WTC11 (cell line): Measurements from ENCODE around the gene TRIM44. TPM values are rescaled to one million over a fixed set of nuclear protein-coding genes. Genes with fewer than 3 reads are reported as not detected.

Source experiments
- ATAC-seq: fragments of 200-7000 bp; cut with Tn5 transposase; 2 replicates; pipeline ENCODE4 v1.10.0; 2021; ENCODE audit warnings: mild to moderate bottlenecking, moderate library complexity
- CTCF ChIA-PET: fragments of 300-600 bp; sonication (Branson Sonifier 250); formaldehyde crosslinking; loops from one replicate; lab custom pipeline; 2021; ENCODE audit warnings: antibody characterized with exemption; lab: Charles Lee
- POLR2A ChIA-PET: fragments of 350-600 bp; sonication (Branson Sonifier 250); formaldehyde crosslinking; loops from one replicate; lab custom pipeline; 2021; ENCODE audit warnings: antibody characterized with exemption; lab: Charles Lee
- DNase-seq: peaks from one replicate; pipeline ENCODE4 v3.0.0; 2021; ENCODE audit warnings: low spot score
- H3K27ac Mint-ChIP-seq: 2 replicates; pipeline ENCODE4 v1.8.0; 2021; ENCODE audit warnings: mixed read lengths
- H3K27me3 Mint-ChIP-seq: 2 replicates; pipeline ENCODE4 v1.8.0; 2021; ENCODE audit warnings: low read depth, mild to moderate bottlenecking, moderate library complexity, mixed read lengths
- H3K36me3 Mint-ChIP-seq: 2 replicates; pipeline ENCODE4 v1.8.0; 2021; ENCODE audit warnings: mixed read lengths
- H3K4me1 Mint-ChIP-seq: 2 replicates; pipeline ENCODE4 v1.8.0; 2022; ENCODE audit warnings: mixed read lengths
- H3K4me3 Mint-ChIP-seq: 2 replicates; pipeline ENCODE4 v1.8.0; 2021; ENCODE audit warnings: mild to moderate bottlenecking, moderate library complexity, mixed read lengths
- H3K9me3 Mint-ChIP-seq: 2 replicates; pipeline ENCODE4 v1.8.0; 2021; ENCODE audit warnings: mixed read lengths
- ATF3 ChIP-seq: sonication (generic); formaldehyde crosslinking; conservative IDR thresholded peaks from 2 replicates; pipeline ENCODE4 v1.8.1; 2022; ENCODE audit warnings: mild to moderate bottlenecking, missing genetic modification reagents
- EMX1 ChIP-seq: fragments of 250-450 bp; sonication (Bioruptor Pico); IDR thresholded peaks from 2 replicates; pipeline ENCODE4 v1.8.0; 2021; ENCODE audit warnings: mild to moderate bottlenecking
- FOXJ3 ChIP-seq: sonication (generic); formaldehyde crosslinking; IDR thresholded peaks from 2 replicates; pipeline ENCODE4 v1.9.0; 2021; ENCODE audit warnings: missing genetic modification reagents, mild to moderate bottlenecking, borderline replicate concordance
- HMGA2 ChIP-seq: fragments of 250-450 bp; sonication (Bioruptor Pico); IDR thresholded peaks from 2 replicates; pipeline ENCODE4 v1.4.0; 2021; ENCODE audit warnings: mild to moderate bottlenecking, moderate library complexity
- NFATC4 ChIP-seq: fragments of 250-450 bp; sonication (Bioruptor Pico); IDR thresholded peaks from 2 replicates; pipeline ENCODE4 v1.9.0; 2021; ENCODE audit warnings: mild to moderate bottlenecking
- NFYB ChIP-seq: sonication (generic); formaldehyde crosslinking; conservative IDR thresholded peaks from 2 replicates; pipeline ENCODE4 v1.8.0; 2022; ENCODE audit warnings: low read depth, missing genetic modification reagents
- PRDM15 ChIP-seq: sonication (generic); formaldehyde crosslinking; IDR thresholded peaks from 2 replicates; pipeline ENCODE4 v1.8.0; 2022; ENCODE audit warnings: missing genetic modification reagents
- PRRX2 ChIP-seq: fragments of 250-450 bp; sonication (Bioruptor Pico); IDR thresholded peaks from 2 replicates; pipeline ENCODE4 v1.8.0; 2021; ENCODE audit warnings: mild to moderate bottlenecking
- SP1 ChIP-seq: sonication (generic); formaldehyde crosslinking; conservative IDR thresholded peaks from 2 replicates; pipeline ENCODE4 v1.8.1; 2022; ENCODE audit warnings: missing genetic modification reagents
- USF2 ChIP-seq: sonication (generic); formaldehyde crosslinking; IDR thresholded peaks from 2 replicates; pipeline ENCODE4 v1.8.1; 2023; ENCODE audit warnings: mild to moderate bottlenecking, missing genetic modification reagents, moderate library complexity
- ZBTB21 ChIP-seq: sonication (generic); formaldehyde crosslinking; IDR thresholded peaks from 2 replicates; pipeline ENCODE4 v1.8.1; 2023; ENCODE audit warnings: mild to moderate bottlenecking, missing genetic modification reagents, borderline replicate concordance
- ZNF138 ChIP-seq: sonication (generic); formaldehyde crosslinking; conservative IDR thresholded peaks from 2 replicates; pipeline ENCODE4 v1.8.1; 2022; ENCODE audit warnings: mild to moderate bottlenecking, moderate library complexity, missing genetic modification reagents
- ZNF425 ChIP-seq: fragments of 250-450 bp; sonication (Bioruptor Pico); conservative IDR thresholded peaks from 2 replicates; pipeline ENCODE4 v1.9.0; 2021; ENCODE audit warnings: mild to moderate bottlenecking
- total RNA-seq: library from RNA; stranded (reverse); gene quantifications from 3 replicates; pipeline ENCODE4 v1.2.3, GENCODE V29; 2021
- TF ChIP-seq, protein P1 (sequence below): sonication (generic); formaldehyde crosslinking; IDR thresholded peaks from 2 replicates; pipeline ENCODE4 v1.8.1; 2023; ENCODE audit warnings: mild to moderate bottlenecking, moderate library complexity, missing genetic modification reagents
- TF ChIP-seq, protein P2 (sequence below): sonication (generic); formaldehyde crosslinking; IDR thresholded peaks from 2 replicates; pipeline ENCODE4 v1.8.1; 2023; ENCODE audit warnings: mild to moderate bottlenecking, missing genetic modification reagents
- TF ChIP-seq, protein P3 (sequence below): sonication (generic); formaldehyde crosslinking; IDR thresholded peaks from 2 replicates; pipeline ENCODE4 v1.8.1; 2022; ENCODE audit warnings: missing genetic modification reagents, borderline replicate concordance
- TF ChIP-seq, protein P4 (sequence below): fragments of 250-450 bp; sonication (Bioruptor Pico); IDR thresholded peaks from 2 replicates; pipeline ENCODE4 v2.1.2; 2022; ENCODE audit warnings: mild to moderate bottlenecking, moderate library complexity

The TRIM44 gene
- total RNA-seq, 1 experiment from 2014 or later = 27.4 TPM

DNA sequence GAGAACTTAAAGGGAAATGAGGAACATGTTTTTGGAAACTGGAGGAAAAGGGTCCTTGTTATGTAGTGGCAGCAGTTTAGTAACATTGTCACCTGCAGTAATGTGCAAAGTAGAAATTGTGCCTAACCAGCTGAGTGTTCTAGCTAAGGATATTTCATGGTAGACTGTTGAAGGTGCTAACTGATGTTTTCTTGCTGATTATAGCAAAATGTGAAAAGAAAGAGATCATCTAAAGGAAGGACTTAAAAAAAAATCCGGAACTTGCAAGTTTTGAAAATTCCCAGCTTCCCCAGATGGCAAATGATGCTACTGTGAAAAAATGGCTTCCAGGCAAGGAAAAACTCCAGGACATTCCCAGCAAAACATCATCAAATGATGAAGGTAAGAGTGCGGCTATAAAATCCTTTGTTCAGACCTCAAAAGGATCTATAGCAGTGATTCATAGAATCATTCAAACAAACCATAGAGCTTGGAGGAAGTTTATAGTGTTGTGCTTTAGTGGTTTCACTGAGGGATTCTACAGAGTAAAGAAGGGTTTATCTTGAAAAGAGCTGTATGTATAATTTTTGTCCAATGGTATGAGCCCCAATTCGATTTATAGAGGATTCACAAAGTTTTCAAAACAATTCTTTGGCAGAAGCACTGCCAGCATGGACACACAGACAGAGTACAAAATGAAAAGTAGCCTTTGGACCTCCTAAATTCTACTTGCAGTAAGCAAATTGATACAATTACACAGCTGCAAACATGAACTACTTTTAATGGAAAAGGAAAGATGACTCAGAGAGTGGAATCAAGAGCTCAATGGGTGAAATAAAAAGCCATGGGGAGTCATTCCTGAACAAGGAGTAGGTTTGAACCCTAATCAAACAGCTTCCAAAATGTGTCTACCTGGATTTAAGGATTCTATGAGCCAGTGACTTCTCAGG lies 4.3 kb upstream of the TRIM44 start:
- peaks cover 36% of the 10 kb centered on the region for H3K4me1 Mint-ChIP-seq
- H3K27ac Mint-ChIP-seq = no peak overlapping the region
- no peak for ATAC-seq
- ChIA-PET CTCF (interaction anchor here (0.5 kb wide), 1 partner anchor 9 kb away, joined by 4 read pairs; no protein-coding TSS in a partner anchor), POLR2A (no interaction called here)
- H3K27me3 Mint-ChIP-seq = peaks cover 97% of the 10 kb centered on the region
- H3K9me3 Mint-ChIP-seq = peaks cover 3% of the 10 kb centered on the region
- H3K4me3 Mint-ChIP-seq = no peak overlapping the region
- H3K36me3 Mint-ChIP-seq = peaks cover 3% of the 10 kb centered on the region
- TF ChIP-seq NFYB (CRISPR knock-in tag) (no peak), ZNF138 (CRISPR knock-in tag) (no peak), ZBTB21 (CRISPR knock-in tag) (no peak), FOXJ3 (CRISPR knock-in tag) (no peak), ZNF425 (CRISPR knock-in tag) (no peak), HMGA2 (CRISPR knock-in tag) (no peak), PRRX2 (no peak), SP1 (CRISPR knock-in tag) (no peak), NFATC4 (CRISPR knock-in tag) (no peak), ATF3 (CRISPR knock-in tag) (no peak), EMX1 (CRISPR knock-in tag) (no peak), PRDM15 (CRISPR knock-in tag) (no peak), USF2 (CRISPR knock-in tag) (no peak)
- TF ChIP-seq, protein P1, sequence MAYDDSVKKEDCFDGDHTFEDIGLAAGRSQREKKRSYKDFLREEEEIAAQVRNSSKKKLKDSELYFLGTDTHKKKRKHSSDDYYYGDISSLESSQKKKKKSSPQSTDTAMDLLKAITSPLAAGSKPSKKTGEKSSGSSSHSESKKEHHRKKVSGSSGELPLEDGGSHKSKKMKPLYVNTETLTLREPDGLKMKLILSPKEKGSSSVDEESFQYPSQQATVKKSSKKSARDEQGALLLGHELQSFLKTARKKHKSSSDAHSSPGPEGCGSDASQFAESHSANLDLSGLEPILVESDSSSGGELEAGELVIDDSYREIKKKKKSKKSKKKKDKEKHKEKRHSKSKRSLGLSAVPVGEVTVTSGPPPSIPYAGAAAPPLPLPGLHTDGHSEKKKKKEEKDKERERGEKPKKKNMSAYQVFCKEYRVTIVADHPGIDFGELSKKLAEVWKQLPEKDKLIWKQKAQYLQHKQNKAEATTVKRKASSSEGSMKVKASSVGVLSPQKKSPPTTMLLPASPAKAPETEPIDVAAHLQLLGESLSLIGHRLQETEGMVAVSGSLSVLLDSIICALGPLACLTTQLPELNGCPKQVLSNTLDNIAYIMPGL = no peak
- TF ChIP-seq, protein P2, sequence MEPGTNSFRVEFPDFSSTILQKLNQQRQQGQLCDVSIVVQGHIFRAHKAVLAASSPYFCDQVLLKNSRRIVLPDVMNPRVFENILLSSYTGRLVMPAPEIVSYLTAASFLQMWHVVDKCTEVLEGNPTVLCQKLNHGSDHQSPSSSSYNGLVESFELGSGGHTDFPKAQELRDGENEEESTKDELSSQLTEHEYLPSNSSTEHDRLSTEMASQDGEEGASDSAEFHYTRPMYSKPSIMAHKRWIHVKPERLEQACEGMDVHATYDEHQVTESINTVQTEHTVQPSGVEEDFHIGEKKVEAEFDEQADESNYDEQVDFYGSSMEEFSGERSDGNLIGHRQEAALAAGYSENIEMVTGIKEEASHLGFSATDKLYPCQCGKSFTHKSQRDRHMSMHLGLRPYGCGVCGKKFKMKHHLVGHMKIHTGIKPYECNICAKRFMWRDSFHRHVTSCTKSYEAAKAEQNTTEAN (CRISPR knock-in tag) = no peak
- TF ChIP-seq, protein P3, sequence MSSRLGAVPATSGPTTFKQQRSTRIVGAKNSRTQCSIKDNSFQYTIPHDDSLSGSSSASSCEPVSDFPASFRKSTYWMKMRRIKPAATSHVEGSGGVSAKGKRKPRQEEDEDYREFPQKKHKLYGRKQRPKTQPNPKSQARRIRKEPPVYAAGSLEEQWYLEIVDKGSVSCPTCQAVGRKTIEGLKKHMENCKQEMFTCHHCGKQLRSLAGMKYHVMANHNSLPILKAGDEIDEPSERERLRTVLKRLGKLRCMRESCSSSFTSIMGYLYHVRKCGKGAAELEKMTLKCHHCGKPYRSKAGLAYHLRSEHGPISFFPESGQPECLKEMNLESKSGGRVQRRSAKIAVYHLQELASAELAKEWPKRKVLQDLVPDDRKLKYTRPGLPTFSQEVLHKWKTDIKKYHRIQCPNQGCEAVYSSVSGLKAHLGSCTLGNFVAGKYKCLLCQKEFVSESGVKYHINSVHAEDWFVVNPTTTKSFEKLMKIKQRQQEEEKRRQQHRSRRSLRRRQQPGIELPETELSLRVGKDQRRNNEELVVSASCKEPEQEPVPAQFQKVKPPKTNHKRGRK (CRISPR knock-in tag) = no peak
- TF ChIP-seq, protein P4, sequence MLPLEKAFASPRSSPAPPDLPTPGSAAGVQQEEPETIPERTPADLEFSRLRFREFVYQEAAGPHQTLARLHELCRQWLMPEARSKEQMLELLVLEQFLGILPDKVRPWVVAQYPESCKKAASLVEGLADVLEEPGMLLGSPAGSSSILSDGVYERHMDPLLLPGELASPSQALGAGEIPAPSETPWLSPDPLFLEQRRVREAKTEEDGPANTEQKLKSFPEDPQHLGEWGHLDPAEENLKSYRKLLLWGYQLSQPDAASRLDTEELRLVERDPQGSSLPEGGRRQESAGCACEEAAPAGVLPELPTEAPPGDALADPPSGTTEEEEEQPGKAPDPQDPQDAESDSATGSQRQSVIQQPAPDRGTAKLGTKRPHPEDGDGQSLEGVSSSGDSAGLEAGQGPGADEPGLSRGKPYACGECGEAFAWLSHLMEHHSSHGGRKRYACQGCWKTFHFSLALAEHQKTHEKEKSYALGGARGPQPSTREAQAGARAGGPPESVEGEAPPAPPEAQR (CRISPR knock-in tag) = no peak
- DNase-seq = no peak
